HEK293 (cell line): ENCODE measurements around the gene ESRRA.

Source experiments
- CTCF ChIA-PET: fragments of 350-600 bp; formaldehyde crosslinking; extraction: SDS; loops from one replicate; lab custom pipeline; 2021; ENCODE audit warnings: antibody characterized with exemption; lab: Yijun Ruan, JAX
- POLR2A ChIA-PET: fragments of 300-600 bp; formaldehyde crosslinking; extraction: SDS; loops from one replicate; lab custom pipeline; 2020; ENCODE audit warnings: antibody characterized with exemption, inconsistent platforms; lab: Yijun Ruan, JAX
- H3K27ac ChIP-seq: fragments of 200-500 bp; sonication (Bioruptor generic); 2 replicates; pipeline ENCODE4 v1.5.1; 2014; ENCODE audit warnings: low read depth, low read length, control low read depth, inconsistent platforms; ENCODE audit errors: extremely low read depth
- H3K36me3 ChIP-seq, 2 experiments: fragments of 200-500 bp in 1 of 2; sonication (Bioruptor generic) in 1 of 2; 1 replicate in 1 of 2; 2 replicates in 1 of 2; pipeline ENCODE4 v1.5.1; 2014 to 2017; ENCODE audit warnings: inconsistent platforms in 2 of 2, low read length in 2 of 2; ENCODE audit not compliant: control insufficient read depth in 2 of 2, insufficient read depth in 1 of 2
- H3K4me1 ChIP-seq: fragments of 200-500 bp; sonication (Bioruptor generic); 2 replicates; pipeline ENCODE4 v1.5.1; 2014; ENCODE audit warnings: mild to moderate bottlenecking, low read length, inconsistent platforms; ENCODE audit not compliant: control insufficient read depth, insufficient read depth
- H3K4me3 ChIP-seq: 2 replicates; pipeline ENCODE4 v1.5.1; 2011; ENCODE audit warnings: low read depth, mild to moderate bottlenecking, control low read depth, low read length, moderate library complexity
- H3K9me3 ChIP-seq: fragments of 200-500 bp; sonication (Bioruptor generic); 2 replicates; pipeline ENCODE4 v1.5.1; 2014; ENCODE audit warnings: low read depth, low read length, inconsistent platforms; ENCODE audit not compliant: control insufficient read depth, insufficient read depth
- GLIS1 ChIP-seq: fragments of 450-650 bp; formaldehyde crosslinking; IDR thresholded peaks from 2 replicates; pipeline ENCODE4 v1.5.1; 2016; ENCODE audit warnings: missing biosample characterization, missing genetic modification characterization
- IKZF3 ChIP-seq: fragments of 450-650 bp; IDR thresholded peaks from 2 replicates; pipeline ENCODE4 v1.5.0; 2018; ENCODE audit warnings: missing biosample characterization, mild to moderate bottlenecking, missing genetic modification characterization, moderate library complexity
- KLF9 ChIP-seq: fragments of 450-650 bp; formaldehyde crosslinking; IDR thresholded peaks from 2 replicates; pipeline ENCODE4 v1.5.1; 2016; ENCODE audit warnings: missing biosample characterization, missing genetic modification characterization, low read depth
- SP2 ChIP-seq: fragments of 450-650 bp; formaldehyde crosslinking; IDR thresholded peaks from 2 replicates; pipeline ENCODE4 v1.5.1; 2016; ENCODE audit warnings: missing biosample characterization, missing genetic modification characterization
- TRIM28 ChIP-seq: IDR thresholded peaks from 2 replicates; pipeline ENCODE4 v1.6.1; 2011; ENCODE audit warnings: low read length, control low read depth, borderline replicate concordance
- ZBTB20 ChIP-seq: fragments of 450-650 bp; formaldehyde crosslinking; IDR thresholded peaks from 2 replicates; pipeline ENCODE4 v1.5.1; 2016; ENCODE audit warnings: missing biosample characterization, missing genetic modification characterization
- ZBTB49 ChIP-seq: fragments of 450-650 bp; formaldehyde crosslinking; IDR thresholded peaks from 2 replicates; pipeline ENCODE4 v1.5.1; 2016; ENCODE audit warnings: missing biosample characterization, missing genetic modification characterization, low read depth
- ZNF26 ChIP-seq: fragments of 450-650 bp; formaldehyde crosslinking; IDR thresholded peaks from 2 replicates; pipeline ENCODE4 v1.5.1; 2016; ENCODE audit warnings: missing biosample characterization, missing genetic modification characterization
- ZNF530 ChIP-seq: fragments of 450-650 bp; formaldehyde crosslinking; IDR thresholded peaks from 2 replicates; pipeline ENCODE4 v1.5.1; 2016; ENCODE audit warnings: low read depth, missing biosample characterization, missing genetic modification characterization
- ZNF623 ChIP-seq: fragments of 450-650 bp; formaldehyde crosslinking; IDR thresholded peaks from 2 replicates; pipeline ENCODE4 v1.5.1; 2016; ENCODE audit warnings: missing biosample characterization, missing genetic modification characterization
- ZNF658 ChIP-seq: fragments of 450-650 bp; formaldehyde crosslinking; IDR thresholded peaks from 2 replicates; pipeline ENCODE4; 2016; ENCODE audit warnings: missing biosample characterization, missing genetic modification characterization
- ZSCAN18 ChIP-seq: fragments of 450-650 bp; formaldehyde crosslinking; IDR thresholded peaks from 2 replicates; pipeline ENCODE4 v1.5.1; 2016; ENCODE audit warnings: missing biosample characterization, missing genetic modification characterization
- ZXDB ChIP-seq: fragments of 450-650 bp; formaldehyde crosslinking; IDR thresholded peaks from 2 replicates; pipeline ENCODE4 v1.5.1; 2016; ENCODE audit warnings: missing biosample characterization, missing genetic modification characterization
- TF ChIP-seq, protein P1 (sequence below): fragments of 450-650 bp; formaldehyde crosslinking; IDR thresholded peaks from 2 replicates; pipeline ENCODE4 v1.5.0; 2017; ENCODE audit warnings: missing biosample characterization, missing genetic modification characterization, borderline replicate concordance
- TF ChIP-seq, protein P2 (sequence below): fragments of 450-650 bp; formaldehyde crosslinking; IDR thresholded peaks from 2 replicates; pipeline ENCODE4 v1.5.1; 2016; ENCODE audit warnings: missing biosample characterization, missing genetic modification characterization
- TF ChIP-seq, protein P3 (sequence below): fragments of 450-650 bp; formaldehyde crosslinking; IDR thresholded peaks from 2 replicates; pipeline ENCODE4 v1.5.1; 2017; ENCODE audit warnings: missing biosample characterization, missing genetic modification characterization
- TF ChIP-seq, protein P4 (sequence below): fragments of 450-650 bp; formaldehyde crosslinking; conservative IDR thresholded peaks from 2 replicates; pipeline ENCODE4 v1.5.1; 2016; ENCODE audit warnings: low read depth, missing biosample characterization, missing genetic modification characterization

ESRRA gene

GRCh38 chr11:64358536-64358906 lies 53.2 kb downstream of the ESRRA start:
- CTCF ChIA-PET = interaction anchor here (0.8 to 7.8 kb wide), 5 partner anchors 24 to 108 kb away, joined by 3 to 81 read pairs (median 5); partner anchors contain the start of genes PRDX5 and TRMT112
- H3K27ac ChIP-seq = peak overlapping the region; percentile 75; the same call in 1 of the 2 replicates
- H3K9me3 ChIP-seq = no peaks in the 10 kb centered on the region
- H3K36me3 ChIP-seq = peaks cover 0 to 32% of the 10 kb centered on the region in 2 experiments; a peak in 2 of 3 replicates
- H3K4me3 ChIP-seq = peak overlapping the region; percentile 83
- POLR2A ChIA-PET = interaction anchor here (1.8 kb wide), 1 partner anchor 41 kb away, joined by 14 read pairs; the partner anchor contains the start of genes PRDX5 and TRMT112
- H3K4me1 ChIP-seq = no peaks in the 10 kb centered on the region; the same call in 1 of the 2 replicates
- 0 out of 2 replicates have a peak, but pooled peaks have one; percentile 2 for TF ChIP-seq GLIS1 (tag by site-specific recombination)
- TF ChIP-seq ZNF26 (tag by site-specific recombination) = no peak
- TF ChIP-seq TRIM28 = no peak
- no peak for TF ChIP-seq KLF9 (tag by site-specific recombination)
- peak; percentile 70 for TF ChIP-seq ZBTB20
- TF ChIP-seq, protein P1, sequence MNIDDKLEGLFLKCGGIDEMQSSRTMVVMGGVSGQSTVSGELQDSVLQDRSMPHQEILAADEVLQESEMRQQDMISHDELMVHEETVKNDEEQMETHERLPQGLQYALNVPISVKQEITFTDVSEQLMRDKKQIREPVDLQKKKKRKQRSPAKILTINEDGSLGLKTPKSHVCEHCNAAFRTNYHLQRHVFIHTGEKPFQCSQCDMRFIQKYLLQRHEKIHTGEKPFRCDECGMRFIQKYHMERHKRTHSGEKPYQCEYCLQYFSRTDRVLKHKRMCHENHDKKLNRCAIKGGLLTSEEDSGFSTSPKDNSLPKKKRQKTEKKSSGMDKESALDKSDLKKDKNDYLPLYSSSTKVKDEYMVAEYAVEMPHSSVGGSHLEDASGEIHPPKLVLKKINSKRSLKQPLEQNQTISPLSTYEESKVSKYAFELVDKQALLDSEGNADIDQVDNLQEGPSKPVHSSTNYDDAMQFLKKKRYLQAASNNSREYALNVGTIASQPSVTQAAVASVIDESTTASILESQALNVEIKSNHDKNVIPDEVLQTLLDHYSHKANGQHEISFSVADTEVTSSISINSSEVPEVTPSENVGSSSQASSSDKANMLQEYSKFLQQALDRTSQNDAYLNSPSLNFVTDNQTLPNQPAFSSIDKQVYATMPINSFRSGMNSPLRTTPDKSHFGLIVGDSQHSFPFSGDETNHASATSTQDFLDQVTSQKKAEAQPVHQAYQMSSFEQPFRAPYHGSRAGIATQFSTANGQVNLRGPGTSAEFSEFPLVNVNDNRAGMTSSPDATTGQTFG (tag by site-specific recombination) = no peak
- TF ChIP-seq IKZF3 (tag by site-specific recombination) = peak; percentile 61; the same call in 1 of the 2 replicates
- TF ChIP-seq, protein P2, sequence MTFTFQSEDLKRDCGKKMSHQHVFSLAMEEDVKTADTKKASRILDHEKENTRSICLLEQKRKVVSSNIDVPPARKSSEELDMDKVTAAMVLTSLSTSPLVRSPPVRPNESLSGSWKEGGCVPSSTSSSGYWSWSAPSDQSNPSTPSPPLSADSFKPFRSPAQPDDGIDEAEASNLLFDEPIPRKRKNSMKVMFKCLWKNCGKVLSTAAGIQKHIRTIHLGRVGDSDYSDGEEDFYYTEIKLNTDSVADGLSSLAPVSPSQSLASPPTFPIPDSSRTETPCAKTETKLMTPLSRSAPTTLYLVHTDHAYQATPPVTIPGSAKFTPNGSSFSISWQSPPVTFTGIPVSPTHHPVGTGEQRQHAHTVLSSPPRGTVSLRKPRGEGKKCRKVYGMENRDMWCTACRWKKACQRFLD (tag by site-specific recombination) = no peak
- TF ChIP-seq ZNF623 = no peak
- TF ChIP-seq ZSCAN18 = no peak

- Histone ChIP-seq H3K36me3 (peaks cover 0 to 36% of the 10 kb centered on the region in 2 experiments; a peak in 2 of 3 replicates), H3K4me3 (peak within 1 kb of the TSS; percentile 83), H3K27ac (peak within 1 kb of the TSS; percentile 75; the same call in 1 of the 2 replicates), H3K4me1 (no peaks in the 10 kb centered on the region; the same call in 1 of the 2 replicates), H3K9me3 (no peaks in the 10 kb centered on the region)
- POLR2A ChIA-PET = interaction anchor here (0.7 to 1.8 kb wide), 2 partner anchors 41 to 90 kb away, joined by 3 to 14 read pairs; partner anchors contain the start of genes PRDX5 and TRMT112
- CTCF ChIA-PET = interaction anchor here (0.8 to 7.8 kb wide), 7 partner anchors 25 to 290 kb away, joined by 3 to 81 read pairs (median 4); partner anchors contain the start of genes PRDX5 and TRMT112
- no peak for TF ChIP-seq ZNF530
- TF ChIP-seq SP2 (tag by site-specific recombination) = peak; percentile 24; the same call in 1 of the 2 replicates
- TF ChIP-seq ZNF658 (tag by site-specific recombination) = no peak
- TF ChIP-seq ZBTB49 (tag by site-specific recombination) = no peak
- TF ChIP-seq, protein P3, sequence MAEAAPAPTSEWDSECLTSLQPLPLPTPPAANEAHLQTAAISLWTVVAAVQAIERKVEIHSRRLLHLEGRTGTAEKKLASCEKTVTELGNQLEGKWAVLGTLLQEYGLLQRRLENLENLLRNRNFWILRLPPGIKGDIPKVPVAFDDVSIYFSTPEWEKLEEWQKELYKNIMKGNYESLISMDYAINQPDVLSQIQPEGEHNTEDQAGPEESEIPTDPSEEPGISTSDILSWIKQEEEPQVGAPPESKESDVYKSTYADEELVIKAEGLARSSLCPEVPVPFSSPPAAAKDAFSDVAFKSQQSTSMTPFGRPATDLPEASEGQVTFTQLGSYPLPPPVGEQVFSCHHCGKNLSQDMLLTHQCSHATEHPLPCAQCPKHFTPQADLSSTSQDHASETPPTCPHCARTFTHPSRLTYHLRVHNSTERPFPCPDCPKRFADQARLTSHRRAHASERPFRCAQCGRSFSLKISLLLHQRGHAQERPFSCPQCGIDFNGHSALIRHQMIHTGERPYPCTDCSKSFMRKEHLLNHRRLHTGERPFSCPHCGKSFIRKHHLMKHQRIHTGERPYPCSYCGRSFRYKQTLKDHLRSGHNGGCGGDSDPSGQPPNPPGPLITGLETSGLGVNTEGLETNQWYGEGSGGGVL (tag by site-specific recombination) = peak; percentile 39; the same call in 1 of the 2 replicates
- TF ChIP-seq, protein P4, sequence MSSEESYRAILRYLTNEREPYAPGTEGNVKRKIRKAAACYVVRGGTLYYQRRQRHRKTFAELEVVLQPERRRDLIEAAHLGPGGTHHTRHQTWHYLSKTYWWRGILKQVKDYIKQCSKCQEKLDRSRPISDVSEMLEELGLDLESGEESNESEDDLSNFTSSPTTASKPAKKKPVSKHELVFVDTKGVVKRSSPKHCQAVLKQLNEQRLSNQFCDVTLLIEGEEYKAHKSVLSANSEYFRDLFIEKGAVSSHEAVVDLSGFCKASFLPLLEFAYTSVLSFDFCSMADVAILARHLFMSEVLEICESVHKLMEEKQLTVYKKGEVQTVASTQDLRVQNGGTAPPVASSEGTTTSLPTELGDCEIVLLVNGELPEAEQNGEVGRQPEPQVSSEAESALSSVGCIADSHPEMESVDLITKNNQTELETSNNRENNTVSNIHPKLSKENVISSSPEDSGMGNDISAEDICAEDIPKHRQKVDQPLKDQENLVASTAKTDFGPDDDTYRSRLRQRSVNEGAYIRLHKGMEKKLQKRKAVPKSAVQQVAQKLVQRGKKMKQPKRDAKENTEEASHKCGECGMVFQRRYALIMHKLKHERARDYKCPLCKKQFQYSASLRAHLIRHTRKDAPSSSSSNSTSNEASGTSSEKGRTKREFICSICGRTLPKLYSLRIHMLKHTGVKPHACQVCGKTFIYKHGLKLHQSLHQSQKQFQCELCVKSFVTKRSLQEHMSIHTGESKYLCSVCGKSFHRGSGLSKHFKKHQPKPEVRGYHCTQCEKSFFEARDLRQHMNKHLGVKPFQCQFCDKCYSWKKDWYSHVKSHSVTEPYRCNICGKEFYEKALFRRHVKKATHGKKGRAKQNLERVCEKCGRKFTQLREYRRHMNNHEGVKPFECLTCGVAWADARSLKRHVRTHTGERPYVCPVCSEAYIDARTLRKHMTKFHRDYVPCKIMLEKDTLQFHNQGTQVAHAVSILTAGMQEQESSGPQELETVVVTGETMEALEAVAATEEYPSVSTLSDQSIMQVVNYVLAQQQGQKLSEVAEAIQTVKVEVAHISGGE (tag by site-specific recombination) = peak; percentile 30; the same call in 1 of the 2 replicates
- TF ChIP-seq ZXDB (tag by site-specific recombination) = no peak
These were observed 53.8 kb downstream of the ESRRA start, which contains the start of gene RPS6KA4 for GRCh38 chr11:64358907-64359711. TSS of gene RPS6KA4 (plus strand) at chr11:64359162. CDS start at chr11:64359236, 74 bp downstream.
